Esophagus squamous epithelium (tissue), 5 donors: ENCODE measurements around the gene NCF2. TPM values are rescaled to one million over a fixed set of nuclear protein-coding genes. Genes with fewer than 3 reads are reported as not detected.
"Not testable (repeated sequence)": the region's sequence is repeated elsewhere in the genome, so short reads cannot be mapped to it uniquely, and the experiment has no call there.

ENCODE experiments used
- DNase-seq: peaks from one replicate; lab custom pipeline; 2025; lab: John Stamatoyannopoulos, UW
- H3K27ac ChIP-seq, 4 donors: fragments of 200-600 bp; sonication (generic); one replicate each; pipeline ENCODE4 v1.5.1; 2016 to 2019; ENCODE audit warnings: mild to moderate bottlenecking in 1 of 4
- H3K27me3 ChIP-seq, 4 donors: fragments of 200-600 bp; sonication (generic); 1 replicate in 3 of 4; 2 replicates in 1 of 4; pipeline versions ENCODE4 v1.5.1 to v1.6.0; 2017 to 2021; ENCODE audit warnings: antibody characterized with exemption in 1 of 4
- H3K36me3 ChIP-seq, 3 donors: fragments of 200-600 bp; sonication (generic); one replicate each; pipeline ENCODE4 v1.5.1; 2016 to 2019
- H3K4me1 ChIP-seq, 3 donors: fragments of 200-600 bp; sonication (generic); one replicate each; pipeline ENCODE4 v1.5.1; 2017 to 2019
- H3K4me3 ChIP-seq, 4 donors: fragments of 200-600 bp; sonication (generic); 1 replicate in 3 of 4; 2 replicates in 1 of 4; pipeline ENCODE4 v1.5.1; 2016 to 2019; ENCODE audit warnings: mild to moderate bottlenecking in 2 of 4, moderate library complexity in 1 of 4
- H3K9me3 ChIP-seq, 3 donors: fragments of 200-600 bp; sonication (generic); one replicate each; pipeline ENCODE4 v1.5.1; 2016 to 2019
- POLR2A ChIP-seq, 4 donors: fragments of 450-650 bp; IDR thresholded peaks; one replicate each; pipeline ENCODE4 v1.6.1; 2017; ENCODE audit warnings: antibody characterized with exemption in 4 of 4, mild to moderate bottlenecking in 4 of 4, moderate library complexity in 3 of 4
- WGBS, 2 donors: methylation state at CpG; one replicate each; pipeline ENCODE4 v1.1.5; 2018; 5-methylcytosine and 5-hydroxymethylcytosine counted together
- intact Hi-C: fragments of 100-400 bp; cut with DNase I; formaldehyde crosslinking; loops from one replicate; pipeline ENCODE4 v1.15.0; 2022
- total RNA-seq, 4 donors: library from RNA; depleted of rRNA; stranded (reverse); fragments of >200 nt; gene quantifications; one replicate each; pipeline ENCODE4 v1.1.0, GENCODE V29; 2016
- TF ChIP-seq, protein P1 (sequence below), 6 experiments: fragments of 450-650 bp in 4 of 6; fragments of 200-600 bp in 2 of 6; sonication (generic) in 2 of 6; IDR thresholded peaks; one replicate each; pipeline ENCODE4 v1.5.1; 2016 to 2019; ENCODE audit warnings: antibody characterized with exemption in 6 of 6, mild to moderate bottlenecking in 4 of 6, moderate library complexity in 4 of 6
- donor health status: DM: yes; HTN: yes; CAD: no.

The NCF2 gene
- total RNA-seq, 4 donors from 2014 or later, result 8.1 to 23.1 (median 14.3) TPM

DNA sequence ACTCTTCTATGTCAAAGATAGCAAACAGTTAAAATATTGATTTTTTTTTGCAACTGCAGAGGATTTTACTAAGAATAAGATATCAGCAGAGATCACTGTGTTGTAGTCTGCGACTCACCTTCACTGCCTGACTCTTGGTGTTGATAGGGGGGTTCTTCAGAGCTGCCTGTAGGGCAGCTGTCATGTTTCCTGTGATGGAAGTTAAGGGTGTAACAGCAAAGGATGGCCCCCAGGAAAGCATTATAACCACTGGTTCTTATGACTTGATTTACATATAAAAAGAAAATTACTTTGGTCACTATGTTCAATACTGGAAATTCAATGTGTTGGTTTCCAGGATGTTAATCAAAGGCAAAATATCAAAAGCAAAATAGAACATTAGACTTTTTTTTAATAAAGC lies 42.7 kb upstream of the NCF2 start:
- Histone ChIP-seq H3K27ac (peak overlapping the region; percentile 5 to 97 (median 82)), H3K4me3 (peak overlapping the region in 3 of 4 donors; percentile 84 to 94 (median 87)), H3K27me3 (no peaks in the 10 kb centered on the region), H3K4me1 (peaks cover 17 to 68% (median 20%) of the 10 kb centered on the region in 3 donors), H3K9me3 (no peaks in the 10 kb centered on the region), H3K36me3 (peaks cover 0 to 40% (median 4%) of the 10 kb centered on the region in 3 donors)
- intact Hi-C loops, result loop anchor here (10.0 kb wide), 1 partner anchor 158 kb away; the partner anchor contains the start of gene SMG7
- TF ChIP-seq, protein P1, sequence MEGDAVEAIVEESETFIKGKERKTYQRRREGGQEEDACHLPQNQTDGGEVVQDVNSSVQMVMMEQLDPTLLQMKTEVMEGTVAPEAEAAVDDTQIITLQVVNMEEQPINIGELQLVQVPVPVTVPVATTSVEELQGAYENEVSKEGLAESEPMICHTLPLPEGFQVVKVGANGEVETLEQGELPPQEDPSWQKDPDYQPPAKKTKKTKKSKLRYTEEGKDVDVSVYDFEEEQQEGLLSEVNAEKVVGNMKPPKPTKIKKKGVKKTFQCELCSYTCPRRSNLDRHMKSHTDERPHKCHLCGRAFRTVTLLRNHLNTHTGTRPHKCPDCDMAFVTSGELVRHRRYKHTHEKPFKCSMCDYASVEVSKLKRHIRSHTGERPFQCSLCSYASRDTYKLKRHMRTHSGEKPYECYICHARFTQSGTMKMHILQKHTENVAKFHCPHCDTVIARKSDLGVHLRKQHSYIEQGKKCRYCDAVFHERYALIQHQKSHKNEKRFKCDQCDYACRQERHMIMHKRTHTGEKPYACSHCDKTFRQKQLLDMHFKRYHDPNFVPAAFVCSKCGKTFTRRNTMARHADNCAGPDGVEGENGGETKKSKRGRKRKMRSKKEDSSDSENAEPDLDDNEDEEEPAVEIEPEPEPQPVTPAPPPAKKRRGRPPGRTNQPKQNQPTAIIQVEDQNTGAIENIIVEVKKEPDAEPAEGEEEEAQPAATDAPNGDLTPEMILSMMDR (IDR thresholded peaks at IDR 0.05), result no peak
- no peak for TF ChIP-seq POLR2A (IDR thresholded peaks at IDR 0.05)
- DNase-seq, result no peak
- 22 to 40% methylated on average over 1 of the region's 1 CpG for WGBS, 2 donors

DNA sequence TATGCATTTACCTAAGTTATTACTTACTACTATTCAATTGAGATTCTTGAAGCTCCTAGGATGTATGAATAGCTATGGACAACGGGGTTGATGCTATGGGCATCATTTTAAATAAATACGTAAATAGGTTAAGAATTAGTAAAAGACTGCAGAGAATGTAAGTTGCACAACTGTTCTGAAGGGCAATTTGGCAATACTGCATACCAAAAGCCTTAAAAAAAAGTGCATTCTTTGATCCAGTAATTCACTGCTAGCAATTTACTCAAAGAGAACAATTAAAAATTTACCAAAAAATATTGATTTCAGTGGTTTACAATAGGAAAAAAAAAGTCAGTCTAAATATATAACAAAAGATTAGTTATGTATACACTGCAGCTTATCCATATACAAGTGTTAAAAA lies 41.9 kb upstream of the NCF2 start:
- WGBS, 2 donors, result 54 to 55% methylated on average over 2 of the region's 2 CpGs
- DNase-seq, result no peak
- no peaks in the 10 kb centered on the region for H3K9me3 ChIP-seq
- peak overlapping the region in 3 of 4 donors; percentile 84 to 94 (median 87) for H3K4me3 ChIP-seq
- peak overlapping the region in 1 of 4 donors; percentile 97 for H3K27ac ChIP-seq
- peaks cover 0 to 48% (median 4%) of the 10 kb centered on the region in 3 donors for H3K36me3 ChIP-seq
- TF ChIP-seq POLR2A (IDR thresholded peaks at IDR 0.05), result no peak
- TF ChIP-seq, protein P1 (IDR thresholded peaks at IDR 0.05), result no peak
- intact Hi-C loops, result loop anchor here (10.0 kb wide), 1 partner anchor 157 kb away; the partner anchor contains the start of gene SMG7
- H3K27me3 ChIP-seq, result no peaks in the 10 kb centered on the region
- H3K4me1 ChIP-seq, result peaks cover 17 to 74% (median 20%) of the 10 kb centered on the region in 3 donors

DNA sequence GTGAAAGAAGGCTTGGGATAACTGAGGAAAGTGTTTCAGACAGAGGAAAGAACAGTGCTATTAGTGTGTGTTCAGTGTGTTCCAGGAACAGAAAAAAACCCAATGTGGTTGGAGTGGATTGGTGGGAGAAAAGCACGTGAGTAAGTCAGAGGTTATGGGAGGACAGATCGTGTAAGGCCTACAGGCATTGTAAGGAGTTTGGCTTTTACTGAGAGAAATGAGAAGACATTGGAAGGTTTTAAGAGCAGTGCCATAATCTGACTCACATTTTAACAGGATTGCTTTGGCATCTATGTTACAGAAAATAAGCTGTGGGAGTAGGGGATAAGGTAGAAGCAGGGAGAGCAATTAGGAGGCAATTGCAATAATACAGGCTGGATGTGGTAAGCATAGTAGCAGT lies 40.5 kb upstream of the NCF2 start:
- Histone ChIP-seq H3K9me3 (no peaks in the 10 kb centered on the region), H3K36me3 (peaks cover 0 to 61% (median 4%) of the 10 kb centered on the region in 3 donors), H3K4me1 (peaks cover 17 to 78% (median 17%) of the 10 kb centered on the region in 3 donors), H3K27ac (peak overlapping the region in 2 of 4 donors; percentile 18 to 19), H3K27me3 (no peaks in the 10 kb centered on the region), H3K4me3 (no peak overlapping the region)
- whole genome bisulfite sequencing, 2 donors, result 39 to 44% methylated on average over 2 of the region's 2 CpGs
- TF ChIP-seq, protein P1 (IDR thresholded peaks at IDR 0.05), result no peak
- no peak for TF ChIP-seq POLR2A (IDR thresholded peaks at IDR 0.05)
- intact Hi-C loops, result loop anchor here (10.0 kb wide), 1 partner anchor 156 kb away; the partner anchor contains the start of gene SMG7
- DNase-seq, result no peak

DNA sequence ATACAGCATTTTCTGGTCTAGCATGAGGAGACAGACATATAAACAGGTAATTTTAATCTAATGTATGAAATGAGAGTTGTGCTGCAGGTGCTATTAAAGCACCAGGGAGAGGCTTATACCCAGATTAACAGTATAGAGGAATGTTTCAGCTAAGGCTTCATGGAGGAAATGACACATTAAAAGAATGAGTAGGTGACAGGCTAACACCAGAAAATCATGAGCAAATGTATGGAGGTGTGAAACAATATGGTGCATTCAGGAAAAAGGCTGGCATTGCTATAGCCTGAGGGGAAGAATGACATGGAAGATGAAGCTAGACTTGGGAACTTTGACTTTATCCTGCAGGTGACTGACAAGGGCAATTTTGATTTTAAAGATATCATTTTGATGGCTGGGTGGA lies 38.3 kb upstream of the NCF2 start:
- Histone ChIP-seq H3K4me1 (peaks cover 17 to 74% (median 19%) of the 10 kb centered on the region in 3 donors), H3K36me3 (peaks cover 0 to 81% (median 4%) of the 10 kb centered on the region in 3 donors), H3K27me3 (no peaks in the 10 kb centered on the region), H3K27ac (no peak overlapping the region), H3K9me3 (no peaks in the 10 kb centered on the region), H3K4me3 (no peak overlapping the region)
- DNase-seq, result no peak
- no peak for TF ChIP-seq POLR2A (IDR thresholded peaks at IDR 0.05)
- TF ChIP-seq, protein P1 (IDR thresholded peaks at IDR 0.05), result no peak
- intact Hi-C loops, result no loop called here

DNA sequence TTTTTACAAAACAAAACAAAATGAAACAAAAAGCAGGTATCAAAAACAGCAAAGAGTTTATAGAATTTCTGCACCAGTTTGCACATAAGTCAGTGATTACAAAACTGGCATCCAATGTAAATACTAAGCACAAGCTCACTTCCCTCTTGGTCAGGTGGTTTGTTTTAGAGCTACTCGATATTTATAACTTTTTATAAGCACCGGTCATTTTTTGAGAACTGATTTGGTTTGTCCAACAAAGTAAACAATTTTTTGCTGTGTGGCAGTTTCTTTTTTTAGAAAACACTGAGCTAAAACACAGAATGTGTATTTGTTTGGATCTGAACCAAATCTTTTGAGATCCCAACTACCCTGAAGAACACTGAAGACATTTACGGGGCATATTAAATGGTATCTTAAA lies 36.0 kb upstream of the NCF2 start:
- H3K4me3 ChIP-seq, H3K27me3 ChIP-seq, intact Hi-C loops, DNase-seq, H3K9me3 ChIP-seq: not testable (repeated sequence)
- Histone ChIP-seq H3K36me3 (peaks cover 0 to 76% (median 4%) of the 10 kb centered on the region in 3 donors), H3K27ac (peak overlapping the region in 1 of 4 donors; percentile 49), H3K4me1 (peaks cover 3 to 61% (median 9%) of the 10 kb centered on the region in 3 donors)
- WGBS, 2 donors, result 33 to 62% methylated on average over 3 of the region's 3 CpGs
